Measurements from ENCODE around the gene ZFC3H1.

DNA sequence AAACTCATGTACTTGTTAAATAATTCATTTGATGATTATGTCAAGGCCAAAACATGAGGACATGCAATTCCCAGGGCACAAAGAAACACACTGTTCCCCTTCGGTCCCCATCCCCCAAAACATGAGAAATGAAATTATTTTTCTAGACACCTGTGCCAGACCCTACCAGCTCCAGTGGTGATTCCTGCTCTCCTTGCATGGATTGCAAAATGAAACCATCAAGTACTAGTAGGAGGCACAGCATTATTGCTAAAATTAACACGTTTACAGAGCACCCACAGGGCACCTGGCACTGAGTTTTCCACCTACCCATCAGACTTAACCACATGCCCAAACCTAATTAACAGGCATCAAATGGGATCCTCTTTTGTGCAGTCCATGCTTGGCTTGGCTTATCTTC lies 76.6 kb downstream of the ZFC3H1 start:
- no peak for TF ChIP-seq MTA3 (CRISPR knock-in tag; IDR thresholded peaks at IDR 0.05)
- no peak for TF ChIP-seq ZNF24 (IDR thresholded peaks at IDR 0.05)
- TF ChIP-seq CHCHD3 (CRISPR knock-in tag; IDR thresholded peaks at IDR 0.05), result no peak
- TF ChIP-seq GABPA (IDR thresholded peaks at IDR 0.05; ENCODE audit: low read depth, low read length), result no peak
- no peak for TF ChIP-seq GABPA (CRISPR knock-in tag; IDR thresholded peaks at IDR 0.05; ENCODE audit: low read depth)
- TF ChIP-seq GFI1 (CRISPR knock-in tag; IDR thresholded peaks at IDR 0.05; ENCODE audit: borderline replicate concordance), result no peak
- TF ChIP-seq, protein P1, sequence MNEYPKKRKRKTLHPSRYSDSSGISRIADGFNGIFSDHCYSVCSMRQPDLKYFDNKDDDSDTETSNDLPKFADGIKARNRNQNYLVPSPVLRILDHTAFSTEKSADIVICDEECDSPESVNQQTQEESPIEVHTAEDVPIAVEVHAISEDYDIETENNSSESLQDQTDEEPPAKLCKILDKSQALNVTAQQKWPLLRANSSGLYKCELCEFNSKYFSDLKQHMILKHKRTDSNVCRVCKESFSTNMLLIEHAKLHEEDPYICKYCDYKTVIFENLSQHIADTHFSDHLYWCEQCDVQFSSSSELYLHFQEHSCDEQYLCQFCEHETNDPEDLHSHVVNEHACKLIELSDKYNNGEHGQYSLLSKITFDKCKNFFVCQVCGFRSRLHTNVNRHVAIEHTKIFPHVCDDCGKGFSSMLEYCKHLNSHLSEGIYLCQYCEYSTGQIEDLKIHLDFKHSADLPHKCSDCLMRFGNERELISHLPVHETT (CRISPR knock-in tag; conservative IDR thresholded peaks at IDR 0.05), result no peak
- TF ChIP-seq, protein P2, sequence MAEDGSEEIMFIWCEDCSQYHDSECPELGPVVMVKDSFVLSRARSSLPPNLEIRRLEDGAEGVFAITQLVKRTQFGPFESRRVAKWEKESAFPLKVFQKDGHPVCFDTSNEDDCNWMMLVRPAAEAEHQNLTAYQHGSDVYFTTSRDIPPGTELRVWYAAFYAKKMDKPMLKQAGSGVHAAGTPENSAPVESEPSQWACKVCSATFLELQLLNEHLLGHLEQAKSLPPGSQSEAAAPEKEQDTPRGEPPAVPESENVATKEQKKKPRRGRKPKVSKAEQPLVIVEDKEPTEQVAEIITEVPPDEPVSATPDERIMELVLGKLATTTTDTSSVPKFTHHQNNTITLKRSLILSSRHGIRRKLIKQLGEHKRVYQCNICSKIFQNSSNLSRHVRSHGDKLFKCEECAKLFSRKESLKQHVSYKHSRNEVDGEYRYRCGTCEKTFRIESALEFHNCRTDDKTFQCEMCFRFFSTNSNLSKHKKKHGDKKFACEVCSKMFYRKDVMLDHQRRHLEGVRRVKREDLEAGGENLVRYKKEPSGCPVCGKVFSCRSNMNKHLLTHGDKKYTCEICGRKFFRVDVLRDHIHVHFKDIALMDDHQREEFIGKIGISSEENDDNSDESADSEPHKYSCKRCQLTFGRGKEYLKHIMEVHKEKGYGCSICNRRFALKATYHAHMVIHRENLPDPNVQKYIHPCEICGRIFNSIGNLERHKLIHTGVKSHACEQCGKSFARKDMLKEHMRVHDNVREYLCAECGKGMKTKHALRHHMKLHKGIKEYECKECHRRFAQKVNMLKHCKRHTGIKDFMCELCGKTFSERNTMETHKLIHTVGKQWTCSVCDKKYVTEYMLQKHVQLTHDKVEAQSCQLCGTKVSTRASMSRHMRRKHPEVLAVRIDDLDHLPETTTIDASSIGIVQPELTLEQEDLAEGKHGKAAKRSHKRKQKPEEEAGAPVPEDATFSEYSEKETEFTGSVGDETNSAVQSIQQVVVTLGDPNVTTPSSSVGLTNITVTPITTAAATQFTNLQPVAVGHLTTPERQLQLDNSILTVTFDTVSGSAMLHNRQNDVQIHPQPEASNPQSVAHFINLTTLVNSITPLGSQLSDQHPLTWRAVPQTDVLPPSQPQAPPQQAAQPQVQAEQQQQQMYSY (CRISPR knock-in tag; IDR thresholded peaks at IDR 0.05), result no peak
- no peak for TF ChIP-seq RARA (CRISPR knock-in tag; IDR thresholded peaks at IDR 0.05)
- no peak for TF ChIP-seq NFYB (CRISPR knock-in tag; IDR thresholded peaks at IDR 0.05)
- TF ChIP-seq, protein P3, sequence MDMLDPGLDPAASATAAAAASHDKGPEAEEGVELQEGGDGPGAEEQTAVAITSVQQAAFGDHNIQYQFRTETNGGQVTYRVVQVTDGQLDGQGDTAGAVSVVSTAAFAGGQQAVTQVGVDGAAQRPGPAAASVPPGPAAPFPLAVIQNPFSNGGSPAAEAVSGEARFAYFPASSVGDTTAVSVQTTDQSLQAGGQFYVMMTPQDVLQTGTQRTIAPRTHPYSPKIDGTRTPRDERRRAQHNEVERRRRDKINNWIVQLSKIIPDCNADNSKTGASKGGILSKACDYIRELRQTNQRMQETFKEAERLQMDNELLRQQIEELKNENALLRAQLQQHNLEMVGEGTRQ (IDR thresholded peaks at IDR 0.05; ENCODE audit: low read depth, low read length), result no peak
- TF ChIP-seq, protein P3 (CRISPR knock-in tag; IDR thresholded peaks at IDR 0.05; ENCODE audit: borderline replicate concordance), result no peak

All from HepG2 (cell line).